Neural cell (in vitro differentiated cells): ENCODE data around the gene NELL2. TPM values are rescaled to one million over a fixed set of nuclear protein-coding genes. Genes with fewer than 3 reads are reported as not detected.
"Not testable (repeated sequence)": the region's sequence is repeated elsewhere in the genome, so short reads cannot be mapped to it uniquely, and the experiment has no call there.

Experiments used
- H2AFZ ChIP-seq: fragments of 200-600, 300-800 bp; sonication (generic), shearing (Covaris generic); 2 replicates; pipeline ENCODE4 v1.6.0; 2014; ENCODE audit warnings: low read depth, mild to moderate bottlenecking, antibody characterized with exemption, low read length, moderate library complexity
- H3F3A ChIP-seq: fragments of 200-600 bp; shearing (Covaris generic); 2 replicates; pipeline ENCODE4 v1.6.1; 2016; ENCODE audit warnings: mild to moderate bottlenecking, moderate library complexity, mixed read lengths, antibody characterized with exemption, low read length; ENCODE audit not compliant: insufficient read depth, poor library complexity, severe bottlenecking
- H3K27ac ChIP-seq: fragments of 200-600, 300-800 bp; sonication (generic), shearing (Covaris generic); 2 replicates; pipeline ENCODE4 v1.5.1; 2014; ENCODE audit warnings: mild to moderate bottlenecking, low read length, moderate library complexity
- H3K27me3 ChIP-seq: fragments of 300-800, 200-600 bp; sonication (generic), shearing (Covaris generic); 2 replicates; pipeline ENCODE4 v1.6.0; 2014; ENCODE audit warnings: mild to moderate bottlenecking, low read depth, low read length, moderate library complexity; ENCODE audit not compliant: insufficient read depth
- H3K36me3 ChIP-seq: fragments of 300-800, 200-600 bp; sonication (generic), shearing (Covaris generic); 2 replicates; pipeline ENCODE4 v1.5.1; 2014; ENCODE audit warnings: mild to moderate bottlenecking, antibody characterized with exemption, low read length, moderate library complexity; ENCODE audit not compliant: insufficient read depth
- H3K4me2 ChIP-seq: fragments of 300-800, 200-600 bp; sonication (generic), shearing (Covaris generic); 2 replicates; pipeline ENCODE4 v1.6.0; 2014; ENCODE audit warnings: mild to moderate bottlenecking, low read length
- H3K4me3 ChIP-seq: fragments of 300-800, 200-600 bp; sonication (generic), shearing (Covaris generic); 2 replicates; pipeline ENCODE4 v1.5.1; 2014; ENCODE audit warnings: mild to moderate bottlenecking, low read length, moderate library complexity
- H3K79me2 ChIP-seq: fragments of 200-600 bp; shearing (Covaris generic); replicated peaks from 2 replicates; pipeline ENCODE4 v1.6.0; 2014; ENCODE audit warnings: mild to moderate bottlenecking, low read length, moderate library complexity; ENCODE audit not compliant: insufficient read depth
- H3K9ac ChIP-seq: fragments of 300-800, 200-600 bp; sonication (generic), shearing (Covaris generic); 2 replicates; pipeline ENCODE4 v1.6.1; 2016; ENCODE audit warnings: mild to moderate bottlenecking, low read length, mixed read lengths
- H3K9me2 ChIP-seq: fragments of 200-600 bp; shearing (Covaris generic); 2 replicates; pipeline ENCODE4 v1.6.1; 2016; ENCODE audit warnings: mild to moderate bottlenecking, low read length, mixed read lengths; ENCODE audit not compliant: insufficient read depth
- H3K9me3 ChIP-seq: fragments of 200-600, 300-800 bp; sonication (generic), shearing (Covaris generic); 2 replicates; pipeline ENCODE4 v1.6.1; 2016; ENCODE audit warnings: mild to moderate bottlenecking, mixed run types, low read length, moderate library complexity, mixed read lengths
- H4K20me1 ChIP-seq: fragments of 200-600 bp; shearing (Covaris generic); 2 replicates; pipeline ENCODE4 v1.6.1; 2016; ENCODE audit warnings: mild to moderate bottlenecking, mixed run types; ENCODE audit not compliant: insufficient read depth
- EP300 ChIP-seq: fragments of 450-650 bp; conservative IDR thresholded peaks from 2 replicates; pipeline ENCODE4 v1.6.1; 2014; ENCODE audit warnings: antibody characterized with exemption, mild to moderate bottlenecking, moderate library complexity; ENCODE audit not compliant: poor library complexity, severe bottlenecking
- EZH2 ChIP-seq: fragments of 200-600, 300-800 bp; shearing (Covaris generic), sonication (generic); IDR thresholded peaks from 2 replicates; pipeline ENCODE4 v1.6.1; 2014; ENCODE audit warnings: antibody characterized with exemption, low read length, borderline replicate concordance, mild to moderate bottlenecking; ENCODE audit not compliant: insufficient read depth, poor library complexity, severe bottlenecking
- MXI1 ChIP-seq: fragments of 450-650 bp; conservative IDR thresholded peaks from 2 replicates; pipeline ENCODE4 v1.6.1; 2014; ENCODE audit warnings: antibody characterized with exemption, mild to moderate bottlenecking; ENCODE audit not compliant: poor library complexity, severe bottlenecking
- POLR2AphosphoS5 ChIP-seq: IDR thresholded peaks from 2 replicates; pipeline ENCODE4 v1.6.1; 2012
- RAD21 ChIP-seq: fragments of 450-650 bp; conservative IDR thresholded peaks from 2 replicates; pipeline ENCODE4 v1.6.1; 2014; ENCODE audit warnings: antibody characterized with exemption, mild to moderate bottlenecking, moderate library complexity
- SMC3 ChIP-seq: fragments of 450-650 bp; conservative IDR thresholded peaks from 2 replicates; pipeline ENCODE4 v1.6.1; 2014; ENCODE audit warnings: antibody characterized with exemption, mild to moderate bottlenecking, moderate library complexity; ENCODE audit not compliant: poor library complexity
- TAF1 ChIP-seq: IDR thresholded peaks from 2 replicates; pipeline ENCODE4 v1.6.1; 2012; ENCODE audit warnings: low read depth
- polyA plus RNA-seq: library from polyadenylated mRNA; depleted of rRNA; stranded (reverse); fragments of >200 nt; gene quantifications from 2 replicates; pipeline ENCODE4 v1.2.3, GENCODE V29; 2014
- TF ChIP-seq, protein P1 (sequence below): fragments of 450-650 bp; IDR thresholded peaks from 2 replicates; pipeline ENCODE4 v1.5.1; 2014; ENCODE audit warnings: antibody characterized with exemption, mild to moderate bottlenecking, moderate library complexity; ENCODE audit not compliant: poor library complexity, severe bottlenecking
- TF ChIP-seq, protein P2 (sequence below): IDR thresholded peaks from 2 replicates; pipeline ENCODE4 v1.6.1; 2012; ENCODE audit warnings: borderline replicate concordance

The NELL2 gene
- polyA plus RNA-seq, 1 donor from 2014 or later, result 41.8 TPM

DNA sequence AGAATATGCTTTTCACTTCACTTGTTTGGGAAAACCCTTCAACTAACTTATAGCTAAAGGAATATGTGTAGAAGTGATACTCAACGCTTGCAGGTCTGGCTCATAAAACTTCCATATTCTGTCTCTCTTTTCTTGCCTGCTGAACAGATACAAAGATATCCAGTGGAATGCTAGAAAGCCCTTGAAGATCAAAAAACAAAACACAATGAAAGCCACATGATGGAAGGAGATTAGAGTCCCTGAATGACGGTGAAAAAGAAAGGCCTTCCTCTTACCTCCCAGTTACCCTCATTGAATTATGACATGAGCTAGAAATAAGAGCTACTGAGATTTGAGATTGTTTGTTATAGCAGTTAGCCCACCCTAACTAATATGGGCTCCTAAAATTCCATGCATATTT is 28.2 kb upstream of the NELL2 start:
- Histone ChIP-seq H3K27me3 (no peaks in the 10 kb centered on the region), H4K20me1 (no peaks in the 10 kb centered on the region), H3K4me3 (no peak overlapping the region), H2AFZ (no peak overlapping the region), H3K4me2 (no peak overlapping the region), H3K79me2 (no peaks in the 10 kb centered on the region), H3K27ac (no peak overlapping the region), H3K9me2 (no peaks in the 10 kb centered on the region), H3K36me3 (no peaks in the 10 kb centered on the region), H3K9ac (no peak overlapping the region), H3F3A (no peaks in the 10 kb centered on the region), H3K9me3 (no peaks in the 10 kb centered on the region)
- TF ChIP-seq, protein P1, sequence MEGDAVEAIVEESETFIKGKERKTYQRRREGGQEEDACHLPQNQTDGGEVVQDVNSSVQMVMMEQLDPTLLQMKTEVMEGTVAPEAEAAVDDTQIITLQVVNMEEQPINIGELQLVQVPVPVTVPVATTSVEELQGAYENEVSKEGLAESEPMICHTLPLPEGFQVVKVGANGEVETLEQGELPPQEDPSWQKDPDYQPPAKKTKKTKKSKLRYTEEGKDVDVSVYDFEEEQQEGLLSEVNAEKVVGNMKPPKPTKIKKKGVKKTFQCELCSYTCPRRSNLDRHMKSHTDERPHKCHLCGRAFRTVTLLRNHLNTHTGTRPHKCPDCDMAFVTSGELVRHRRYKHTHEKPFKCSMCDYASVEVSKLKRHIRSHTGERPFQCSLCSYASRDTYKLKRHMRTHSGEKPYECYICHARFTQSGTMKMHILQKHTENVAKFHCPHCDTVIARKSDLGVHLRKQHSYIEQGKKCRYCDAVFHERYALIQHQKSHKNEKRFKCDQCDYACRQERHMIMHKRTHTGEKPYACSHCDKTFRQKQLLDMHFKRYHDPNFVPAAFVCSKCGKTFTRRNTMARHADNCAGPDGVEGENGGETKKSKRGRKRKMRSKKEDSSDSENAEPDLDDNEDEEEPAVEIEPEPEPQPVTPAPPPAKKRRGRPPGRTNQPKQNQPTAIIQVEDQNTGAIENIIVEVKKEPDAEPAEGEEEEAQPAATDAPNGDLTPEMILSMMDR, result no peak
- no peak for TF ChIP-seq POLR2AphosphoS5
- TF ChIP-seq RAD21, result no peak
- TF ChIP-seq SMC3, result no peak
- no peak for TF ChIP-seq MXI1
- TF ChIP-seq, protein P2, sequence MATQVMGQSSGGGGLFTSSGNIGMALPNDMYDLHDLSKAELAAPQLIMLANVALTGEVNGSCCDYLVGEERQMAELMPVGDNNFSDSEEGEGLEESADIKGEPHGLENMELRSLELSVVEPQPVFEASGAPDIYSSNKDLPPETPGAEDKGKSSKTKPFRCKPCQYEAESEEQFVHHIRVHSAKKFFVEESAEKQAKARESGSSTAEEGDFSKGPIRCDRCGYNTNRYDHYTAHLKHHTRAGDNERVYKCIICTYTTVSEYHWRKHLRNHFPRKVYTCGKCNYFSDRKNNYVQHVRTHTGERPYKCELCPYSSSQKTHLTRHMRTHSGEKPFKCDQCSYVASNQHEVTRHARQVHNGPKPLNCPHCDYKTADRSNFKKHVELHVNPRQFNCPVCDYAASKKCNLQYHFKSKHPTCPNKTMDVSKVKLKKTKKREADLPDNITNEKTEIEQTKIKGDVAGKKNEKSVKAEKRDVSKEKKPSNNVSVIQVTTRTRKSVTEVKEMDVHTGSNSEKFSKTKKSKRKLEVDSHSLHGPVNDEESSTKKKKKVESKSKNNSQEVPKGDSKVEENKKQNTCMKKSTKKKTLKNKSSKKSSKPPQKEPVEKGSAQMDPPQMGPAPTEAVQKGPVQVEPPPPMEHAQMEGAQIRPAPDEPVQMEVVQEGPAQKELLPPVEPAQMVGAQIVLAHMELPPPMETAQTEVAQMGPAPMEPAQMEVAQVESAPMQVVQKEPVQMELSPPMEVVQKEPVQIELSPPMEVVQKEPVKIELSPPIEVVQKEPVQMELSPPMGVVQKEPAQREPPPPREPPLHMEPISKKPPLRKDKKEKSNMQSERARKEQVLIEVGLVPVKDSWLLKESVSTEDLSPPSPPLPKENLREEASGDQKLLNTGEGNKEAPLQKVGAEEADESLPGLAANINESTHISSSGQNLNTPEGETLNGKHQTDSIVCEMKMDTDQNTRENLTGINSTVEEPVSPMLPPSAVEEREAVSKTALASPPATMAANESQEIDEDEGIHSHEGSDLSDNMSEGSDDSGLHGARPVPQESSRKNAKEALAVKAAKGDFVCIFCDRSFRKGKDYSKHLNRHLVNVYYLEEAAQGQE, result no peak
- TF ChIP-seq EZH2, result no peak
- no peak for TF ChIP-seq TAF1

DNA sequence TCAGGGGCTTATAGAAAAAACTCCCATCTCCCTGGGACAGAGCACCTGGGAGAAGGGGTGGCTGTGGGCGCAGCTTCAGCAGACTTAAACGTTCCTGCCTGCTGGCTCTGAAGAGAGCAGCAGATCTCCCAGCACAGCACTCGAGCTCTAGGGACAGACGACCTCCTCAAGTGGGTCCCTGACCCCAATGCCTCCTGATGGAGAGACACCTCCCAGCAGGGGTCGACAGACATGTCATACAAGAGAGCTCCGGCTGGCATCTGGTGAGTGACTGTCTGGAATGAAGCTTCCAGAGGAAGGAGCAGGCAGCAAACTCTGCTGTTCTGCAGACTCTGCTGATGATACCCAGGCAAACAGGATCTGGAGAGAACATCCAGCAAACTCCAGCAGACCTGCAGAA is 22.0 kb upstream of the NELL2 start:
- not testable (repeated sequence) for H3K36me3 ChIP-seq, H3K4me2 ChIP-seq, H3K27ac ChIP-seq, H3K4me3 ChIP-seq, H4K20me1 ChIP-seq, H3F3A ChIP-seq, H2AFZ ChIP-seq, H3K27me3 ChIP-seq, H3K79me2 ChIP-seq, H3K9ac ChIP-seq, H3K9me3 ChIP-seq, H3K9me2 ChIP-seq

DNA sequence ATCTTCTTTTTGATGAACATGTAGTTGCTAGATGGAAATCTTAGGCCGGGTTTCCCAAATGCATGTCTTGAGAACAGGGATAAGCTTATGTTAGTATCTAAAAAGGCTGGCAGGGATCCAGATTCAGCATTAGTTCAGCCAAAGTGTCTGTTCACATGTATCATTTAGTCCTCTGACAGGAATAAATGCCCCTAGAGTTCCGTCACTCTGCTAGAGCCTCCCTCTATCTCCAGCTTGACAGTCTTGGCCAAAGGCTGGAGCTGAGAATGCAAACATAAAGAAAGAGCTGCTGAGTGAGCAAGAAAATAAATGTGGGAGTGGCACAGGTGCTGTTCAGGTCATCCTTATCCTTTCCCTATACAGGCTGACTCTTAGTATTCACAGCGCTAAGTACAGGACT is 13.8 kb upstream of the NELL2 start:
- Histone ChIP-seq H3K9me2 (no peaks in the 10 kb centered on the region), H3K36me3 (no peaks in the 10 kb centered on the region), H3K9ac (no peak overlapping the region), H3K9me3 (no peaks in the 10 kb centered on the region), H2AFZ (no peak overlapping the region), H3F3A (no peaks in the 10 kb centered on the region), H3K27ac (no peak overlapping the region), H3K27me3 (no peaks in the 10 kb centered on the region), H4K20me1 (no peaks in the 10 kb centered on the region), H3K4me2 (no peak overlapping the region), H3K4me3 (no peak overlapping the region), H3K79me2 (no peaks in the 10 kb centered on the region)
- TF ChIP-seq, protein P2, result no peak
- TF ChIP-seq POLR2AphosphoS5, result no peak
- no peak for TF ChIP-seq EP300
- TF ChIP-seq SMC3, result no peak
